Measurements from ENCODE around the gene LSR.

Gene LSR, protein sequence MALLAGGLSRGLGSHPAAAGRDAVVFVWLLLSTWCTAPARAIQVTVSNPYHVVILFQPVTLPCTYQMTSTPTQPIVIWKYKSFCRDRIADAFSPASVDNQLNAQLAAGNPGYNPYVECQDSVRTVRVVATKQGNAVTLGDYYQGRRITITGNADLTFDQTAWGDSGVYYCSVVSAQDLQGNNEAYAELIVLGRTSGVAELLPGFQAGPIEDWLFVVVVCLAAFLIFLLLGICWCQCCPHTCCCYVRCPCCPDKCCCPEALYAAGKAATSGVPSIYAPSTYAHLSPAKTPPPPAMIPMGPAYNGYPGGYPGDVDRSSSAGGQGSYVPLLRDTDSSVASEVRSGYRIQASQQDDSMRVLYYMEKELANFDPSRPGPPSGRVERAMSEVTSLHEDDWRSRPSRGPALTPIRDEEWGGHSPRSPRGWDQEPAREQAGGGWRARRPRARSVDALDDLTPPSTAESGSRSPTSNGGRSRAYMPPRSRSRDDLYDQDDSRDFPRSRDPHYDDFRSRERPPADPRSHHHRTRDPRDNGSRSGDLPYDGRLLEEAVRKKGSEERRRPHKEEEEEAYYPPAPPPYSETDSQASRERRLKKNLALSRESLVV

DNA sequence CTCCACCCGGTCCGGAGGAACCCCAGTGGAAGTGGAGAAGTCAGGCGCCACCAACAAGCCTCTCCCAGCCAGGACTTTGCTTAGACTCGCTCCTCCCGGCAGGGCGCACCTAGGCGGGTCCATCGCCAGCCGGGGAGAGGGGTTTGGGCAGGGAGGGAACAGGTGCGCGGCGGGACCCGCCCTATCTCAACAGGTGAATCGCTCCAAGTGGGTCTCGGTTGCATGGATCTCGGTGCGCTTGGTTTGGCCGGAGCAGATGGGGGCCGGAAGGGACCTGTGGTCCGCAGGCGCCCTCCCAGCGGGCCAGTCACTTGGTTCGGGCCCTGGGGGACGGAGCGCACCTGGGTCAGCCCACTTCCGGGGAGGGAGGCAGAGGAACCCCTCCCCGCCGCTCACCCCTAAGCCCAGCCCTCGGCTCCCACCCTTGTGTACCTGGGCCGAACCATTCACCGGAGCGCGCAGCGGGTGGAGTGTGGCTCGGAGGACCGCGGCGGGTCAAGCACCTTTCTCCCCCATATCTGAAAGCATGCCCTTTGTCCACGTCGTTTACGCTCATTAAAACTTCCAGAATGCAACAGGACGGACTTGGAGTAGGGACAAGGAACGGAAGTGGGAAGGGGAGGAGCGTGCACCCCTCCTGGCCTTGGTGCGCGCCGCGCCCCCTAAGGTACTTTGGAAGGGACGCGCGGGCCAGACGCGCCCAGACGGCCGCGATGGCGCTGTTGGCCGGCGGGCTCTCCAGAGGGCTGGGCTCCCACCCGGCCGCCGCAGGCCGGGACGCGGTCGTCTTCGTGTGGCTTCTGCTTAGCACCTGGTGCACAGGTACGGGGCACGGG is at the start of gene LSR:
TSS of gene LSR (plus strand) at position 693 of the 836 bp plus-strand sequence. CDS start at position 714, 21 bp downstream.
- in situ Hi-C loops (cut with HindIII; ENCODE audit: low pct_unique_long_range_greater_than_20kb, low sequenced_read_pairs) = no loop called here
- DNase-seq (ENCODE audit: low read depth in 1 of 2, low spot score in 1 of 2) = peak; percentile 91 to 97
- peak; percentile 61; the same call in 1 of the 2 replicates for TF ChIP-seq JUND (IDR thresholded peaks at IDR 0.05; ENCODE audit: low read depth)

DNA sequence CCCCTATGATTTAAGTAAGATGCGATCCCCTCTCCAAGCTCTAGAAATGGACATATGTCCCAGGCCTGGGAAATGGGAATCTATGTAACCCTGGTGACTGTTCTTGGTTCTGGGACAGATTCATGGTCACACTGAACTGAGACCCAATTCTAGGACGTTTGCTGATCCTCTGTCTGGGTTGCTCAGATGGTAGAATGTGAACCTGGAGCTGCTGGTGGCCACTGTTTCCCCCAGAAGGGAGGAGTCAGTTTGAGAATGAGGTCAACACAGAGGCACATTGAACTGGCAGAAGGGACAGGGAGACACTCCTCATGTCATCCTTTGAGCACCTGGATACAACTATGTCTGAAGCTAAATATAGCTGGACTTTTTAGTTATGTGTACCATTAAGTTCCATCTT is 49.3 kb upstream of the LSR start:
- in situ Hi-C loops (cut with HindIII; ENCODE audit: low pct_unique_long_range_greater_than_20kb, low sequenced_read_pairs) = no loop called here
- no peak for DNase-seq (ENCODE audit: low read depth in 1 of 2, low spot score in 1 of 2)
- no peak for TF ChIP-seq JUND (IDR thresholded peaks at IDR 0.05; ENCODE audit: low read depth)

DNA sequence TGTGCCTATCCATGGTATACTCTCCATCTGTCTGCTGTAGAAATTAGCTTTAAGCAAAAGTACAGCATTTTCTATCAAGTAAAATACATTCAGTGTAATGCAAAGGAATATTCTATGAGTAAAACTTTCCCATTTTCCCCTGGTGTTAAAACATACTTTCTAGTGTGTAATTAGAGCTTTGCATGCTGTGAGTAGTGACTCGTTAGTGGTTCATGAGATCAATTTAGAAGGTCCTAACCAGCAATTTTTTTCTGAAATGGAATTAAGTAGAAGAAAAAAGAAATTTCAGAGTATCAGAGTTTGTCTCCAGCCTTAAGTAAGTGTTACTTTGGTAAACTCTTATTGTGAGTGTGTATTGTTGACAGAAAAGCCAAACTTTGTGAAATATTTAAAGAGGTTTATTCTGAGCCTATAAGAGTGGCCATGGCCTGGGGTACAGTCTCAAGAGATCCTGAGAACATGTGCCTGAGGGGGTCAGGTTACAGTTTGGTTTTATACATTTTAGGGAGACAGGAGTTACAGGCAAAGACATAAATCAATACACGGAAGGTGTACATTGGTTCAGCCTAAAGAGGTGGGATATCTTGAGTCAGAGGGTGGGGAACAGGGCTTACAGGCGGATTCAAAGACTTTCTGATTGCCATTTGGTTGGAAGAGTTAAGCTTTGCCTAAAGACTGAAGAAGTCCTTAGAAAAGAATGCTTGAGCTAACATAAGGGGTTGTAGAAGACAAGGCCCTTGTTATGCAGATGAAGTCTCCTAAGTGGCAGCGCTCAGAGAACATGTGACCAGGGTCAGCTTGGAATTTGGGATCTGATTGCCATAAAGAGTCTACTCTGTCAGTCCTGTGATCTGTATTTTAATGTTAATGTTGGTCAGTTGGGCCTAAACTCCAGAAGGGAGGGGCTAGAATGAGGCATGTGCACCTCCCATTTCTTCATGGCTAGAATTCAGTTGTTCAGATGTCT is 45.8 kb upstream of the LSR start:
- TF ChIP-seq JUND (IDR thresholded peaks at IDR 0.05; ENCODE audit: low read depth) = no peak
- in situ Hi-C loops (cut with HindIII; ENCODE audit: low pct_unique_long_range_greater_than_20kb, low sequenced_read_pairs) = no loop called here
- no peak for DNase-seq (ENCODE audit: low read depth in 1 of 2, low spot score in 1 of 2)

- DNase-seq (ENCODE audit: low read depth in 1 of 2, low spot score in 1 of 2) = no peak
- in situ Hi-C loops (cut with HindIII; ENCODE audit: low pct_unique_long_range_greater_than_20kb, low sequenced_read_pairs) = no loop called here
- TF ChIP-seq JUND (IDR thresholded peaks at IDR 0.05; ENCODE audit: low read depth) = no peak
Observed at GRCh38 chr19:35204799-35205732, 43.7 kb upstream of the LSR start.

- TF ChIP-seq JUND (IDR thresholded peaks at IDR 0.05; ENCODE audit: low read depth) = no peak
- no peak for DNase-seq (ENCODE audit: low read depth in 1 of 2, low spot score in 1 of 2)
- in situ Hi-C loops (cut with HindIII; ENCODE audit: low pct_unique_long_range_greater_than_20kb, low sequenced_read_pairs) = no loop called here
Observed at GRCh38 chr19:35205733-35206323, 43.0 kb upstream of the LSR start.

GRCh38 chr19:35206379-35206778 is 42.4 kb upstream of the LSR start:
- no peak for DNase-seq (ENCODE audit: low read depth in 1 of 2, low spot score in 1 of 2)
- in situ Hi-C loops (cut with HindIII; ENCODE audit: low pct_unique_long_range_greater_than_20kb, low sequenced_read_pairs) = no loop called here

DNA sequence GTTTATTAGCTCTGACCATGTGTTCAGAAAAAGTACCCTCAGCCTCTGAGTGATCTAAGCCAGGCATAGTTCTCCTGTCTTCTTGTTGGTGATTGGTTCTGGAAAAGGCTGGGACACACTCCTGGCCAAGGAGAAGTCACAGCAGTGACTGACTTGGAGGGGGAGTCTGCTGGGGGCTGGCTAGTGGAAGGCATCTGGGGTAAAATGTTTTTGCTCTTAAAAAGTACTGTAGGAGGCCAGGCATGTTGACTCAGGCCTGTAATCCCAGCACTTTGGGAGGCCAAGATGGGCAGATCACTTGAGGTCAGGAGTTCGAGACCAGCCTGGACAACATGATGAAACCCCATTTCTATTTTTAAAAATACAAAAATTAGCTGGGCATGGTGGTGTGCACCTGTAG is 41.9 kb upstream of the LSR start:
- in situ Hi-C loops (cut with HindIII; ENCODE audit: low pct_unique_long_range_greater_than_20kb, low sequenced_read_pairs) = no loop called here
- no peak for TF ChIP-seq JUND (IDR thresholded peaks at IDR 0.05; ENCODE audit: low read depth)
- DNase-seq (ENCODE audit: low read depth in 1 of 2, low spot score in 1 of 2) = no peak

More at GRCh38 chr19:35206379-35206778, 42.4 kb upstream of the LSR start:
- TF ChIP-seq JUND (IDR thresholded peaks at IDR 0.05; ENCODE audit: low read depth) = no peak

DNA sequence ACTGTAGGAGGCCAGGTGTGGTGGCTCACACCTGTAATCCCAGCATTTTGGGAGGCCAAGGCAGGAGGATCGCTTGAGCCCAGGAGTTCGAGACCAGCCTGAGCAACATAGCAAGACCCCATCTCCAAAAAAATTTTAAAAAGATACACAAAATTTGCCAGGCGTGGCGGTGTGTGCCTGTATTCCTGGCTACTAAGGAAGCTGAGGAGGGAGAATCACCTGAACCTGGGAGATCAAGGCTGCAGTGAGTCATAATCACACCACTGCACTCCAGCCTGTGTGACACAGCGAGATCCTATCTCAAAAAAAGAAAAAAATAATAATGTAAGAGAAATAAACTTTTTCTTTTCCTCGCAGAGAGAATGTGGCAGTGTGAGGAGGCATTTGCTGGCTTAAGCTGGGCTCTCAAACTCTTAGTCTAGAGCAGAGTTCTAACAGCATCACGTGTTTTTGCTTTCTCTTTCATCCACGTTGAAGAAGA is 41.4 kb upstream of the LSR start:
- in situ Hi-C loops (cut with HindIII; ENCODE audit: low pct_unique_long_range_greater_than_20kb, low sequenced_read_pairs) = no loop called here
- TF ChIP-seq JUND (IDR thresholded peaks at IDR 0.05; ENCODE audit: low read depth) = no peak
- DNase-seq (ENCODE audit: low read depth in 1 of 2, low spot score in 1 of 2) = no peak

- no peak for DNase-seq (ENCODE audit: low read depth in 1 of 2, low spot score in 1 of 2)
- TF ChIP-seq JUND (IDR thresholded peaks at IDR 0.05; ENCODE audit: low read depth) = no peak
- in situ Hi-C loops (cut with HindIII; ENCODE audit: low pct_unique_long_range_greater_than_20kb, low sequenced_read_pairs) = no loop called here
Observed at GRCh38 chr19:35208121-35208520, 40.7 kb upstream of the LSR start.

GRCh38 chr19:35209646-35210045 is 39.2 kb upstream of the LSR start:
- DNase-seq (ENCODE audit: low read depth in 1 of 2, low spot score in 1 of 2) = no peak
- TF ChIP-seq JUND (IDR thresholded peaks at IDR 0.05; ENCODE audit: low read depth) = no peak
- in situ Hi-C loops (cut with HindIII; ENCODE audit: low pct_unique_long_range_greater_than_20kb, low sequenced_read_pairs) = no loop called here
